Heart right ventricle (tissue), 16 donors: Measurements from ENCODE around the gene RIMOC1. TPM values are rescaled to one million over a fixed set of nuclear protein-coding genes. Genes with fewer than 3 reads are reported as not detected.

Source experiments
- ATAC-seq, 8 donors: fragments of 200-7000 bp; cut with Tn5 transposase; one replicate each; pipeline ENCODE4 v1.9.1; 2020; ENCODE audit warnings: mild to moderate bottlenecking in 8 of 8, moderate library complexity in 8 of 8, moderate number of reproducible peaks in 1 of 8
- DNase-seq, 2 donors: peaks; one replicate each; pipeline ENCODE4 v3.0.0-alpha.2; 2020
- H3K27ac ChIP-seq, 10 donors: fragments of 200-600 bp; sonication (generic) in 2 of 10; one replicate each; pipeline versions ENCODE4 v1.5.0 to v1.8.0; 2020 to 2022; ENCODE audit warnings: mild to moderate bottlenecking in 3 of 10
- H3K27me3 ChIP-seq, 7 donors: fragments of 200-600 bp; one replicate each; pipeline ENCODE4 v1.8.0; 2021 to 2022; ENCODE audit warnings: mild to moderate bottlenecking in 2 of 7
- H3K36me3 ChIP-seq, 9 donors: fragments of 200-600 bp; sonication (generic) in 1 of 9; one replicate each; pipeline versions ENCODE4 v1.5.0 to v1.8.0; 2020 to 2022; ENCODE audit warnings: mild to moderate bottlenecking in 2 of 9
- H3K4me1 ChIP-seq, 9 donors: fragments of 200-600 bp; sonication (generic) in 1 of 9; one replicate each; pipeline versions ENCODE4 v1.5.0 to v1.8.0; 2020 to 2022; ENCODE audit warnings: mild to moderate bottlenecking in 4 of 9
- H3K4me3 ChIP-seq, 10 donors: fragments of 200-600 bp; sonication (generic) in 2 of 10; one replicate each; pipeline versions ENCODE4 v1.5.0 to v1.8.0; 2020 to 2022; ENCODE audit warnings: mild to moderate bottlenecking in 7 of 10, moderate library complexity in 2 of 10
- H3K9me3 ChIP-seq, 11 donors: fragments of 200-600 bp in 10 of 11; sonication (generic) in 2 of 11; one replicate each; pipeline versions ENCODE4 v1.5.0 to v1.8.0; 2013 to 2022; ENCODE audit warnings: mild to moderate bottlenecking in 2 of 11, control low read depth in 1 of 11, moderate library complexity in 1 of 11
- WGBS, 2 donors: extraction: QIAGEN DNeasy Blood & Tissue Kit; methylation state at CpG; one replicate each; pipeline ENCODE4 v1.1.7; 2013; ENCODE audit warnings: inconsistent platforms in 1 of 2; 5-methylcytosine and 5-hydroxymethylcytosine counted together
- intact Hi-C, 10 donors: fragments of 100-400 bp; cut with DNase I; formaldehyde crosslinking; loops; one replicate each; pipeline versions ENCODE4 v1.11.1 to v1.14.2; 2022
- polyA plus RNA-seq, 2 donors: library from polyadenylated mRNA; stranded (reverse); fragments of 200-250 nt; gene quantifications; one replicate each; pipeline ENCODE4 v1.2.3, GENCODE V29; 2013
- total RNA-seq, 10 donors: library from RNA; stranded (reverse); fragmentation: NEBNext Ultra II Directional in 3 of 10; extraction: Animal tissue kit (Norgen Biotek cat#: 25700) in 3 of 10; gene quantifications; one replicate each; pipeline versions ENCODE4 v1.2.1 to v1.2.4, GENCODE V29; 2021 to 2023
- TF ChIP-seq, protein P1 (sequence below), 9 donors: fragments of 200-600 bp; sonication (generic) in 2 of 9; IDR thresholded peaks; one replicate each; pipeline versions ENCODE4 v1.5.0 to v1.8.0; 2021 to 2022; ENCODE audit warnings: antibody characterized with exemption in 9 of 9, mild to moderate bottlenecking in 5 of 9, moderate library complexity in 1 of 9
- donor health status: Arrhythmogenic right ventricular cardiomyopathy.
- donor health status: ischemic (EF 13 %, LVEDD 7.1; RV severe dilation, severe dysfunction).
- donor health status: healthy with polysubstance abuse.
- donor health status: DM: no; HTN: yes; CAD: no.
- donor health status: DM: no; HTN: no; CAD: no.
- donor health status: ischemic (EF 25% LVEDD 6.9; RV normal size, moderate dysfunction).
- donor health status: ischemic (EF 25% LVEDD 5.7; RV mildly dilated, moderate dysfunction).
- donor health status: healthy.
- donor health status: DM: yes; HTN: yes; CAD: no.
- donor health status: Ischemic cardiomyopathy.
- donor health status: ischemic (EF 35%, LVEDD 5.7; RV mildly dilated, moderate dysfunction).
- donor health status: nonischemic (EF 11% LVEDD 7.7; RV severe dilation, severe dysfunction).
- donor health status: DM: yes; HTN: yes; CAD: no.
- donor health status: PGD.
- donor health status: ischemic (EF 29% LVEDD 5.4; RV normal size, mild dysfunction).
- donor health status: nonischemic (EF 23%, LVEDD 6.1; RV moderate dilation, normal function).

RIMOC1 gene
- total and polyA plus RNA-seq, 12 donors = 5.1 to 27.6 (median 17.0) TPM

GRCh38 chr5:41891066-41891707 is 13.0 kb upstream of the RIMOC1 start:
- Histone ChIP-seq H3K9me3 (no peaks in the 10 kb centered on the region), H3K27ac (no peak overlapping the region), H3K4me1 (peaks cover 0 to 4% (median 0%) of the 10 kb centered on the region in 9 donors), H3K4me3 (no peak overlapping the region), H3K36me3 (no peaks in the 10 kb centered on the region), H3K27me3 (peaks cover 0 to 30% (median 4%) of the 10 kb centered on the region in 7 donors)
- WGBS, 2 donors = 58% methylated on average over 2 of the region's 2 CpGs
- intact Hi-C loops = no loop called here
- TF ChIP-seq, protein P1, sequence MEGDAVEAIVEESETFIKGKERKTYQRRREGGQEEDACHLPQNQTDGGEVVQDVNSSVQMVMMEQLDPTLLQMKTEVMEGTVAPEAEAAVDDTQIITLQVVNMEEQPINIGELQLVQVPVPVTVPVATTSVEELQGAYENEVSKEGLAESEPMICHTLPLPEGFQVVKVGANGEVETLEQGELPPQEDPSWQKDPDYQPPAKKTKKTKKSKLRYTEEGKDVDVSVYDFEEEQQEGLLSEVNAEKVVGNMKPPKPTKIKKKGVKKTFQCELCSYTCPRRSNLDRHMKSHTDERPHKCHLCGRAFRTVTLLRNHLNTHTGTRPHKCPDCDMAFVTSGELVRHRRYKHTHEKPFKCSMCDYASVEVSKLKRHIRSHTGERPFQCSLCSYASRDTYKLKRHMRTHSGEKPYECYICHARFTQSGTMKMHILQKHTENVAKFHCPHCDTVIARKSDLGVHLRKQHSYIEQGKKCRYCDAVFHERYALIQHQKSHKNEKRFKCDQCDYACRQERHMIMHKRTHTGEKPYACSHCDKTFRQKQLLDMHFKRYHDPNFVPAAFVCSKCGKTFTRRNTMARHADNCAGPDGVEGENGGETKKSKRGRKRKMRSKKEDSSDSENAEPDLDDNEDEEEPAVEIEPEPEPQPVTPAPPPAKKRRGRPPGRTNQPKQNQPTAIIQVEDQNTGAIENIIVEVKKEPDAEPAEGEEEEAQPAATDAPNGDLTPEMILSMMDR (IDR thresholded peaks at IDR 0.05) = no peak
- DNase-seq (no peak), ATAC-seq (no peak)

DNA sequence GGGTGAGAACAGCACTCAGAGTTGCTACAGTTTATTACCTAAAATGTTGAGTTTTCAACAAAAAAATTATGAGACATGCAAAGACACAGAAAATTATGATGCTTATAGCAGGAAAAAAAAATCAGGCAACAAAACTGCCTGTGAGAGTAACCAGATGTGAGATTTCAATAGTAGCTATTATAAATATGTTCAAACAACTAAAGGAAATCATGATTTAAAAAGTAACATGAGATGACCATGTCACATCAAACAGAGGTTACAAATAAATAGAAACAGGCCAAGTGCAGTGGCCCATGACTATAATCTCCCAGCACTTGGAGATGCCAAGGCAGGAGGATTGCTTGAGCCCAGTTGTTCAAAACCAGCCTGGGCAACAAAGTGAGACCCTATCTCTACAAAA is 12.1 kb upstream of the RIMOC1 start:
- Histone ChIP-seq H3K9me3 (no peaks in the 10 kb centered on the region), H3K27ac (no peak overlapping the region), H3K4me3 (no peak overlapping the region), H3K27me3 (peaks cover 0 to 31% (median 7%) of the 10 kb centered on the region in 7 donors), H3K4me1 (peaks cover 0 to 4% (median 0%) of the 10 kb centered on the region in 9 donors), H3K36me3 (no peaks in the 10 kb centered on the region)
- DNase-seq (no peak), ATAC-seq (no peak)
- TF ChIP-seq, protein P1 (IDR thresholded peaks at IDR 0.05) = no peak
- intact Hi-C loops = no loop called here

DNA sequence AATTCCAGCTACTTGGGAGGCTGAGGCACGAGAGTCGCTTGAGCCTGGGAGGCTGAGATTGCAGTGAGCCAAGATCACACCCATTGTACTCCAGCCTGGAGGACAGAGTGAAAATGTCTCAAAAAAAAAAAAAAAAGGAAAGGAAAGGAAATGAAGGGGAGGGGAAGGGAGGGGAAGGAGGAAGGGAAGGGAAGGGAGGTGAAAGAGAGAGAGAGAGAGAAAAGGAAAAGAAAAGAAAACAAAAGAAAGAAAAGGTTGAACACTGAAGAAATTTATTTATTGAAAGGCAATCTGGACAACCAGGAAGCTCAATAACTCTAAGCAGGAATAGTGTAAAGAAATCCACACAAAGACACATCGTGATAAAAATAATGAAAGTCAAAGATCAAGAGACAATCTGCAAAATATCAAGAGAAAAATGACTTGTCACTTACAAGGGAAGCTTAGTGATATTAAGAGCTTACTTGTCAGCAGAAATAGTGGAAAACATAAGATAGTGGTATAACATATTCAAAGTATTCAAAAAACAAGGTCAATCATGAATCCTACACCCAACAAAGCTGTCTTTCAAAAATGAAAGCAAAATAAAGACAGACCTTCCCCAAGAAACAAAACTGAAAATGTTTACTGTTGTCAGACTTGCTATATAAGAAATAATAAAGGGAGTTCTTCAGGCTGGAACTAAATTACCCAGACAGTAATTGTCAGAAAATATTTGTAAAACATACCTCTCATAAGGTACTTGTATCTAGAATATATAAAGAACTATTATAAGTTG is 10.9 kb upstream of the RIMOC1 start:
- H3K9me3 ChIP-seq = no peaks in the 10 kb centered on the region
- H3K36me3 ChIP-seq = no peaks in the 10 kb centered on the region
- H3K4me1 ChIP-seq = peaks cover 0 to 4% (median 0%) of the 10 kb centered on the region in 9 donors
- TF ChIP-seq, protein P1 (IDR thresholded peaks at IDR 0.05) = no peak
- H3K27ac ChIP-seq = no peak overlapping the region
- peaks cover 0 to 30% (median 8%) of the 10 kb centered on the region in 7 donors for H3K27me3 ChIP-seq
- intact Hi-C loops = no loop called here
- no peak overlapping the region for H3K4me3 ChIP-seq
- 70 to 76% methylated on average over 3 of the region's 3 CpGs for WGBS, 2 donors
- ATAC-seq (no peak), DNase-seq (no peak)

GRCh38 chr5:41896230-41896629 is 7.9 kb upstream of the RIMOC1 start:
- Histone ChIP-seq H3K36me3 (no peaks in the 10 kb centered on the region), H3K9me3 (no peaks in the 10 kb centered on the region), H3K4me1 (peaks cover 0 to 4% (median 0%) of the 10 kb centered on the region in 9 donors), H3K27me3 (peaks cover 0 to 32% (median 8%) of the 10 kb centered on the region in 7 donors), H3K4me3 (no peak overlapping the region), H3K27ac (no peak overlapping the region)
- WGBS, 2 donors = 37 to 43% methylated on average over 2 of the region's 2 CpGs
- DNase-seq (no peak), ATAC-seq (no peak)
- TF ChIP-seq, protein P1 (IDR thresholded peaks at IDR 0.05) = no peak
- intact Hi-C loops = no loop called here
